GM18508 (cell line): ENCODE results near the gene CCND2.

Experiments
- ATAC-seq: cut with Tn5 transposase; IDR thresholded peaks from one replicate; pipeline ENCODE4 v1.9.1; 2021; ENCODE audit warnings: moderate number of reproducible peaks; ENCODE audit not compliant: insufficient read depth, unreplicated experiment

The CCND2 gene

GRCh38 chr12:4256043-4256826, 17.3 kb upstream of the CCND2 start:
- ATAC-seq, result no peak

- ATAC-seq, result no peak
These were observed 16.1 kb upstream of the CCND2 start for GRCh38 chr12:4257442-4257841.

GRCh38 chr12:4259099-4259498, 14.5 kb upstream of the CCND2 start:
- ATAC-seq, result no peak

GRCh38 chr12:4261655-4262054, 11.9 kb upstream of the CCND2 start:
- no peak for ATAC-seq

GRCh38 chr12:4265280-4265679, 8.3 kb upstream of the CCND2 start:
- ATAC-seq, result no peak

- no peak for ATAC-seq
These were observed 6.6 kb upstream of the CCND2 start for GRCh38 chr12:4266990-4267389.

GRCh38 chr12:4267704-4268328, 5.7 kb upstream of the CCND2 start:
- no peak for ATAC-seq

GRCh38 chr12:4268329-4269181, 5.0 kb upstream of the CCND2 start:
- ATAC-seq, result no peak

GRCh38 chr12:4269279-4269991, 4.1 kb upstream of the CCND2 start:
- no peak for ATAC-seq

- ATAC-seq, result no peak
These were observed 3.3 kb upstream of the CCND2 start for GRCh38 chr12:4270016-4270830.

GRCh38 chr12:4270831-4271716, 2.5 kb upstream of the CCND2 start:
- ATAC-seq, result no peak

- ATAC-seq, result no peak
These were observed 1.7 kb upstream of the CCND2 start for GRCh38 chr12:4271717-4272423.

- ATAC-seq, result no peak
These were observed 914 bp upstream of the CCND2 start for GRCh38 chr12:4272424-4273272.

GRCh38 chr12:4273273-4273651, 300 bp upstream of the CCND2 start:
- ATAC-seq, result no peak

GRCh38 chr12:4274396-4275015, 944 bp downstream of the CCND2 start:
- no peak for ATAC-seq

GRCh38 chr12:4275016-4275869, 1.7 kb downstream of the CCND2 start:
- no peak for ATAC-seq
